ENCODE results near the gene ADAMTSL3. TPM values are rescaled to one million over a fixed set of nuclear protein-coding genes. Genes with fewer than 3 reads are reported as not detected.

The ADAMTSL3 gene
- total RNA-seq, 4 donors from 2014 or later = 2.0 to 11.3 (median 3.8) TPM

GRCh38 chr15:83688201-83688600 lies 34.3 kb downstream of the ADAMTSL3 start:
- no peak overlapping the region for H3K27ac ChIP-seq
- TF ChIP-seq POLR2AphosphoS5 (IDR thresholded peaks at IDR 0.05) = no peak
- no peak for TF ChIP-seq POLR2A (IDR thresholded peaks at IDR 0.05)
- no peak for TF ChIP-seq CTCF (IDR thresholded peaks at IDR 0.05)
- no peak for TF ChIP-seq EP300 (IDR thresholded peaks at IDR 0.05)
- H3K4me3 ChIP-seq = no peak overlapping the region
- no peak for DNase-seq (ENCODE audit: low spot score in 2 of 2)
- 76% methylated on average over 4 of the region's 4 CpGs for WGBS
- no peaks in the 10 kb centered on the region for H3K36me3 ChIP-seq
- no peaks in the 10 kb centered on the region for H3K27me3 ChIP-seq
- no peaks in the 10 kb centered on the region for H3K9me3 ChIP-seq
- no peaks in the 10 kb centered on the region for H3K4me1 ChIP-seq

GRCh38 chr15:83690676-83691075 lies 36.8 kb downstream of the ADAMTSL3 start:
- no peaks in the 10 kb centered on the region for H3K36me3 ChIP-seq
- TF ChIP-seq POLR2A (IDR thresholded peaks at IDR 0.05) (no peak), POLR2AphosphoS5 (IDR thresholded peaks at IDR 0.05) (no peak), EP300 (IDR thresholded peaks at IDR 0.05) (no peak), CTCF (IDR thresholded peaks at IDR 0.05) (no peak)
- H3K27me3 ChIP-seq = no peaks in the 10 kb centered on the region
- H3K4me3 ChIP-seq = no peak overlapping the region
- WGBS = 89% methylated on average over 4 of the region's 4 CpGs
- no peak overlapping the region for H3K27ac ChIP-seq
- no peaks in the 10 kb centered on the region for H3K9me3 ChIP-seq
- H3K4me1 ChIP-seq = no peaks in the 10 kb centered on the region
- DNase-seq (ENCODE audit: low spot score in 2 of 2) = no peak

GRCh38 chr15:83692746-83693581 lies 39.0 kb downstream of the ADAMTSL3 start:
- Histone ChIP-seq H3K4me1 (no peaks in the 10 kb centered on the region), H3K27ac (no peak overlapping the region)
- 69% methylated on average over 10 of the region's 10 CpGs for WGBS

GRCh38 chr15:83694015-83694414 lies 40.1 kb downstream of the ADAMTSL3 start:
- Histone ChIP-seq H3K9me3 (no peaks in the 10 kb centered on the region), H3K4me3 (no peak overlapping the region), H3K4me1 (no peaks in the 10 kb centered on the region), H3K27me3 (no peaks in the 10 kb centered on the region), H3K36me3 (no peaks in the 10 kb centered on the region), H3K27ac (no peak overlapping the region)
- DNase-seq (ENCODE audit: low spot score in 2 of 2) = no peak
- TF ChIP-seq EP300 (IDR thresholded peaks at IDR 0.05) (no peak), CTCF (IDR thresholded peaks at IDR 0.05) (no peak), POLR2AphosphoS5 (IDR thresholded peaks at IDR 0.05) (no peak), POLR2A (IDR thresholded peaks at IDR 0.05) (no peak)
- 61% methylated on average over 9 of the region's 9 CpGs for WGBS

More at GRCh38 chr15:83692746-83693581, 39.0 kb downstream of the ADAMTSL3 start:
- H3K4me3 ChIP-seq = no peak overlapping the region
- H3K9me3 ChIP-seq = no peaks in the 10 kb centered on the region
- TF ChIP-seq EP300 (IDR thresholded peaks at IDR 0.05) = no peak
- TF ChIP-seq POLR2A (IDR thresholded peaks at IDR 0.05) = no peak
- no peak for TF ChIP-seq POLR2AphosphoS5 (IDR thresholded peaks at IDR 0.05)
- TF ChIP-seq CTCF (IDR thresholded peaks at IDR 0.05) = no peak
- H3K27me3 ChIP-seq = no peaks in the 10 kb centered on the region
- DNase-seq (ENCODE audit: low spot score in 2 of 2) = no peak
- no peaks in the 10 kb centered on the region for H3K36me3 ChIP-seq

GRCh38 chr15:83694536-83694935 lies 40.6 kb downstream of the ADAMTSL3 start:
- H3K9me3 ChIP-seq = no peaks in the 10 kb centered on the region
- no peak overlapping the region for H3K4me3 ChIP-seq
- no peak overlapping the region for H3K27ac ChIP-seq
- H3K36me3 ChIP-seq = no peaks in the 10 kb centered on the region
- no peaks in the 10 kb centered on the region for H3K4me1 ChIP-seq
- no peak for TF ChIP-seq POLR2A (IDR thresholded peaks at IDR 0.05)
- TF ChIP-seq EP300 (IDR thresholded peaks at IDR 0.05) = no peak
- no peak for TF ChIP-seq CTCF (IDR thresholded peaks at IDR 0.05)
- TF ChIP-seq POLR2AphosphoS5 (IDR thresholded peaks at IDR 0.05) = no peak
- H3K27me3 ChIP-seq = no peaks in the 10 kb centered on the region
- 79% methylated on average over 5 of the region's 5 CpGs for WGBS
- DNase-seq (ENCODE audit: low spot score in 2 of 2) = no peak

All from suprapubic skin (tissue), 4 donors.